ENCODE results near the gene DNALI1. TPM values are rescaled to one million over a fixed set of nuclear protein-coding genes. Genes with fewer than 3 reads are reported as not detected.

Gene DNALI1
- total and polyA plus RNA-seq, 2 donors (not counting 3 experiments of a cell fraction or from before 2014, with no cell fraction given): 5.2 to 8.1 TPM

GRCh38 chr1:37560401-37561132 lies 3.8 kb downstream of the DNALI1 start:
- no peaks in the 10 kb centered on the region for H3K79me2 ChIP-seq (ENCODE audit: control insufficient read depth, insufficient read depth, low read length)
- dilution Hi-C loops (cut with MboI; ENCODE audit: extremely low pct_ligation_motif_present, low sequenced_read_pairs): no loop called here
- no peaks in the 10 kb centered on the region for H3K27me3 ChIP-seq (ENCODE audit: control insufficient read depth in 2 of 2, insufficient read depth in 2 of 2, low read length in 2 of 2)
- DNase-seq (ENCODE audit: low read depth, low spot score): no peak
- no peak for FAIRE-seq
- H3K9ac ChIP-seq (replicated peaks; ENCODE audit: extremely low read depth, insufficient read depth, low read length): no peak overlapping the region
- no peaks in the 10 kb centered on the region for H3K9me1 ChIP-seq (replicated peaks; ENCODE audit: control insufficient read depth, extremely low read depth, insufficient read depth, low read length)
- H4K20me1 ChIP-seq (replicated peaks; ENCODE audit: control insufficient read depth, extremely low read depth, insufficient read depth, low read length): no peaks in the 10 kb centered on the region
- TF ChIP-seq, protein P1, sequence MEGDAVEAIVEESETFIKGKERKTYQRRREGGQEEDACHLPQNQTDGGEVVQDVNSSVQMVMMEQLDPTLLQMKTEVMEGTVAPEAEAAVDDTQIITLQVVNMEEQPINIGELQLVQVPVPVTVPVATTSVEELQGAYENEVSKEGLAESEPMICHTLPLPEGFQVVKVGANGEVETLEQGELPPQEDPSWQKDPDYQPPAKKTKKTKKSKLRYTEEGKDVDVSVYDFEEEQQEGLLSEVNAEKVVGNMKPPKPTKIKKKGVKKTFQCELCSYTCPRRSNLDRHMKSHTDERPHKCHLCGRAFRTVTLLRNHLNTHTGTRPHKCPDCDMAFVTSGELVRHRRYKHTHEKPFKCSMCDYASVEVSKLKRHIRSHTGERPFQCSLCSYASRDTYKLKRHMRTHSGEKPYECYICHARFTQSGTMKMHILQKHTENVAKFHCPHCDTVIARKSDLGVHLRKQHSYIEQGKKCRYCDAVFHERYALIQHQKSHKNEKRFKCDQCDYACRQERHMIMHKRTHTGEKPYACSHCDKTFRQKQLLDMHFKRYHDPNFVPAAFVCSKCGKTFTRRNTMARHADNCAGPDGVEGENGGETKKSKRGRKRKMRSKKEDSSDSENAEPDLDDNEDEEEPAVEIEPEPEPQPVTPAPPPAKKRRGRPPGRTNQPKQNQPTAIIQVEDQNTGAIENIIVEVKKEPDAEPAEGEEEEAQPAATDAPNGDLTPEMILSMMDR (IDR thresholded peaks at IDR 0.05; ENCODE audit: extremely low read depth in 1 of 2, insufficient read depth in 1 of 2, low read depth in 1 of 2, low read length in 2 of 2): no peak
- TF ChIP-seq FOS (IDR thresholded peaks at IDR 0.05; ENCODE audit: borderline replicate concordance, insufficient read depth, low read length) (no peak), MYC (IDR thresholded peaks at IDR 0.05; ENCODE audit: low read depth, low read length) (no peak), GATA2 (IDR thresholded peaks at IDR 0.05; ENCODE audit: insufficient read depth, insufficient read length, low read depth, low read length) (no peak), MAX (IDR thresholded peaks at IDR 0.05; ENCODE audit: insufficient read depth, insufficient read length) (no peak), POLR2AphosphoS5 (IDR thresholded peaks at IDR 0.05; ENCODE audit: insufficient read depth, low read depth, low read length) (no peak)
- H3K4me2 ChIP-seq (ENCODE audit: insufficient read depth, low read length): no peak overlapping the region
- H3K4me1 ChIP-seq (ENCODE audit: control insufficient read depth, extremely low read depth, insufficient read depth, low read length): peaks cover 11% of the 10 kb centered on the region
- no peaks in the 10 kb centered on the region for H3K36me3 ChIP-seq (ENCODE audit: control insufficient read depth in 2 of 2, extremely low read depth in 1 of 2, insufficient read depth in 2 of 2, low read length in 2 of 2)
- ChIA-PET CTCF (interaction anchor here (0.6 kb wide), 1 partner anchor 121 kb away, joined by 3 read pairs; no protein-coding TSS in a partner anchor), POLR2A (no interaction called here)
- H3K9me3 ChIP-seq (replicated peaks; ENCODE audit: control insufficient read depth, insufficient read depth, low read length): no peaks in the 10 kb centered on the region
- H3K4me3 ChIP-seq (replicated peaks in 1 of 3; ENCODE audit: insufficient read depth in 1 of 3, low read depth in 1 of 3, low read length in 3 of 3): no peak overlapping the region
- intact Hi-C loops (cut with micrococcal nuclease): loop anchor here (1.0 kb wide), 2 partner anchors 36 to 105 kb away; no protein-coding TSS in a partner anchor
- no peak overlapping the region for H3K27ac ChIP-seq (ENCODE audit: insufficient read depth, low read depth, low read length)
- H2AFZ ChIP-seq (ENCODE audit: low read depth, low read length): no peak overlapping the region
- no TSS peak for BruUV-seq (replicated peaks)
